ENCODE data around the gene MOB1A.
"Not testable (repeated sequence)": the region's sequence is repeated elsewhere in the genome, so short reads cannot be mapped to it uniquely, and the experiment has no call there.

MOB1A gene

DNA sequence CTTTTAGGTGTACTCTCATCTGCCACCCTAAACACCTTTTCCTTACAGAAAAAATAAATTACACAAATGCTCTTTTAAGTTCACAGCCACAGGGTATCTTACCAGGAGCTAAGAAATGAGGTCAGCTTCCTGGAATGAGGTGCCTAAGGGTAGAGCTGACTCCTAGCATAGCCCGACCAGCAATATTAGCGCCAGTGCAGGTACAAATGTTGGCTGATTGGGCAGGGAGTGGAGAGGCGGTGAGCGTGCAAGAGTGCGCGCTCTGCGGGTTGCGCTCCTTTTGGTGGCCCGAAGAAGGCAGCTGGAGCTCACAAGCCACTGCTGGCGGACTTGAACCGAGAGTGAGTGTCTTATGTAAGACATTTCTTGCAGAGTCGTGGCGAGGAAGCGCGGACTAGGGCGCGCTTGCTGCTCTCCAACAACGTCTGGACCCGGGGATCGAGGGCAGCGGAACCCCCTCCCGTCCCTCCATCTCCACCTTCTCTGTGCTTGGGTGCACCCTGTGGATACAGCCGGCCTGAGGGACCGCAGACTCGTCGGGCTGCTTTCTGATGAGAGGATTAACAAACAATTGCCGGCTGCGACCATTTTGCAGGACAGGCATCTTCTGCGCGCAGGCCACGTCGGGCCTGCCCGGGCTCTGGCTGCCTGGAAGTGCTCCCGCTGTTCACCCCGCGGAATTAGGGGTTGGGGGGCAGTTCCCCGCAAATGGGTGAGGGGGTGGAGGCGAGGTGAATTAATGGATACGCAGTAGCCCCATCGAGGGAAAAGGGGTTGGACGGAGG lies 48.3 kb downstream of the MOB1A start:
- H2AFZ ChIP-seq (ENCODE audit: low read depth, low read length) = no peak overlapping the region
- no peaks in the 10 kb centered on the region for H3K79me2 ChIP-seq (ENCODE audit: insufficient read depth, low read length)
- ATAC-seq (ENCODE audit: insufficient read depth, low read depth) (no peak), DNase-seq (no peak)
- no peak overlapping the region for H3K9ac ChIP-seq (ENCODE audit: low read depth, low read length)
- TF ChIP-seq CTCF (IDR thresholded peaks at IDR 0.05; ENCODE audit: borderline replicate concordance, extremely low read depth, low read length, poor library complexity, severe bottlenecking) (no peak), EZH2 (IDR thresholded peaks at IDR 0.05; ENCODE audit: borderline replicate concordance, low read depth, low read length, severe bottlenecking) (no peak)
- no peak overlapping the region for H3K4me3 ChIP-seq (ENCODE audit: low read depth in 1 of 2, low read length in 2 of 2)
- H3K27me3 ChIP-seq (ENCODE audit: insufficient read depth, low read length, poor library complexity) = no peaks in the 10 kb centered on the region
- no peak overlapping the region for H3K27ac ChIP-seq (ENCODE audit: low read length)
- no peaks in the 10 kb centered on the region for H3K9me3 ChIP-seq (ENCODE audit: insufficient read depth, low read length, severe bottlenecking)
- no peaks in the 10 kb centered on the region for H3K4me1 ChIP-seq (ENCODE audit: insufficient read depth, low read length)
- H3K4me2 ChIP-seq (ENCODE audit: insufficient read depth, low read length) = no peak overlapping the region
- peaks cover 20% of the 10 kb centered on the region for H3K36me3 ChIP-seq (ENCODE audit: insufficient read depth, low read length)
- H4K20me1 ChIP-seq (ENCODE audit: insufficient read depth, low read length) = no peaks in the 10 kb centered on the region

DNA sequence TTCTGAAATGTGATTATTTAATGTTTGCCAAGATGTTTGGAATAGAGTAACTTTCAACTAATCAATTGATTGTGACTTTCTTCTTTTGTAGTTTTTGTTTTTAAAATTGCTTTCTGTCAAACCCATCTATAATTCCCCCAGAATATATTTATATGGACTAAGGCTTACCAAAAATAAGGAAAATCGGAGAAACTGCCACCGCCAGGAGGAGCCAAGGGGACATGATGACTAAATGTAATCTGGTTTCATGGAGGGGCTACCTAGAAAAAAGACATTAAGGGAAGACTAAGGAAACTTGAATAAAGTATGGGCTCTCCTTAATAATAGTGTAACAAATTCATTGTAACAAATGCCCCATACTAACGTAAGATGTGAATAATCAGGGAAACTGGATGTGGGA lies 50.5 kb downstream of the MOB1A start:
- no peaks in the 10 kb centered on the region for H3K79me2 ChIP-seq (ENCODE audit: insufficient read depth, low read length)

GRCh38 chr2:74123955-74124354 lies 54.7 kb downstream of the MOB1A start:
- H2AFZ ChIP-seq (ENCODE audit: low read depth, low read length); DNase-seq; H3K27ac ChIP-seq (ENCODE audit: low read length); H3K27me3 ChIP-seq (ENCODE audit: insufficient read depth, low read length, poor library complexity); H3K36me3 ChIP-seq (ENCODE audit: insufficient read depth, low read length); H3K9ac ChIP-seq (ENCODE audit: low read depth, low read length); H3K4me3 ChIP-seq (ENCODE audit: low read depth in 1 of 2, low read length in 2 of 2); ATAC-seq (ENCODE audit: insufficient read depth, low read depth); H4K20me1 ChIP-seq (ENCODE audit: insufficient read depth, low read length); H3K4me2 ChIP-seq (ENCODE audit: insufficient read depth, low read length); H3K79me2 ChIP-seq (ENCODE audit: insufficient read depth, low read length): not testable (repeated sequence)
- Histone ChIP-seq H3K4me1 (ENCODE audit: insufficient read depth, low read length) (peaks cover 15% of the 10 kb centered on the region), H3K9me3 (ENCODE audit: insufficient read depth, low read length, severe bottlenecking) (peaks cover 13% of the 10 kb centered on the region)

More for the DNA sequence above, 50.5 kb downstream of the MOB1A start:
- H3K4me3 ChIP-seq (ENCODE audit: low read depth in 1 of 2, low read length in 2 of 2) = no peak overlapping the region
- no peaks in the 10 kb centered on the region for H4K20me1 ChIP-seq (ENCODE audit: insufficient read depth, low read length)
- no peak for ATAC-seq (ENCODE audit: insufficient read depth, low read depth)
- H3K36me3 ChIP-seq (ENCODE audit: insufficient read depth, low read length) = peaks cover 2% of the 10 kb centered on the region
- no peak for DNase-seq
- H2AFZ ChIP-seq (ENCODE audit: low read depth, low read length) = no peak overlapping the region
- no peak overlapping the region for H3K4me2 ChIP-seq (ENCODE audit: insufficient read depth, low read length)
- no peak for TF ChIP-seq CTCF (IDR thresholded peaks at IDR 0.05; ENCODE audit: borderline replicate concordance, extremely low read depth, low read length, poor library complexity, severe bottlenecking)
- TF ChIP-seq EZH2 (IDR thresholded peaks at IDR 0.05; ENCODE audit: borderline replicate concordance, low read depth, low read length, severe bottlenecking) = no peak
- H3K4me1 ChIP-seq (ENCODE audit: insufficient read depth, low read length) = no peaks in the 10 kb centered on the region
- H3K9ac ChIP-seq (ENCODE audit: low read depth, low read length) = no peak overlapping the region
- H3K9me3 ChIP-seq (ENCODE audit: insufficient read depth, low read length, severe bottlenecking) = peaks cover 3% of the 10 kb centered on the region
- no peak overlapping the region for H3K27ac ChIP-seq (ENCODE audit: low read length)
- no peaks in the 10 kb centered on the region for H3K27me3 ChIP-seq (ENCODE audit: insufficient read depth, low read length, poor library complexity)

DNA sequence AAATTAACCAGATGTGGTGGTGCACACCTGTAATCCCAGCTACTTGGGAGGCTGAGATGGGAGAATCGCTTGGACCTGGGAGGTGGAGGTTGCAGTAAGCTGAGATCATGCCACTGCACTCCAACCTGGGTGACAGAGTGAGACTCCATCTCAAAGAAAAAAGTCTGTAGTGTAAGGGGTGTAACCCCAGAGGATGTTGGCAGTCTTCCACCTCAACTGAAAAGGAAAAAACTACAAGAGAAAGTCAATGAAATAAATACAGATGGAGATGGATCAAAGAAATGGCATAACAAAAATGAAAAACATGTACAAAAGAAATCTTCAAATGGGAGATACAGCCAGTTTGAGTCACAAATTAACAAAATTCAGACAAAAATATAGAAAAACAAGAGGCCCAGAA lies 56.8 kb downstream of the MOB1A start:
- not testable (repeated sequence) for ATAC-seq (ENCODE audit: insufficient read depth, low read depth); DNase-seq

More for the DNA sequence above, 56.8 kb downstream of the MOB1A start:
- not testable (repeated sequence) for H2AFZ ChIP-seq (ENCODE audit: low read depth, low read length); H3K4me3 ChIP-seq (ENCODE audit: low read depth in 1 of 2, low read length in 2 of 2); H3K27ac ChIP-seq (ENCODE audit: low read length); H3K27me3 ChIP-seq (ENCODE audit: insufficient read depth, low read length, poor library complexity); H3K79me2 ChIP-seq (ENCODE audit: insufficient read depth, low read length); H3K4me2 ChIP-seq (ENCODE audit: insufficient read depth, low read length); H3K9ac ChIP-seq (ENCODE audit: low read depth, low read length); H4K20me1 ChIP-seq (ENCODE audit: insufficient read depth, low read length); H3K36me3 ChIP-seq (ENCODE audit: insufficient read depth, low read length)
- H3K9me3 ChIP-seq (ENCODE audit: insufficient read depth, low read length, severe bottlenecking) = peaks cover 13% of the 10 kb centered on the region
- peaks cover 16% of the 10 kb centered on the region for H3K4me1 ChIP-seq (ENCODE audit: insufficient read depth, low read length)

Measured in DND-41 (cell line).